NK-92 treated with Interleukin-12 subunit alpha and Interleukin-12 subunit beta, amount 100 ng/mL, for 24 hours (cell line): ENCODE data around the gene DAB2IP.
A peak's percentile ranks its signal among the peaks of the same experiment; 100 is the strongest.

Source experiments
- DNase-seq: peaks from one replicate; lab custom pipeline; 2025; lab: John Stamatoyannopoulos, UW

DAB2IP gene

DNA sequence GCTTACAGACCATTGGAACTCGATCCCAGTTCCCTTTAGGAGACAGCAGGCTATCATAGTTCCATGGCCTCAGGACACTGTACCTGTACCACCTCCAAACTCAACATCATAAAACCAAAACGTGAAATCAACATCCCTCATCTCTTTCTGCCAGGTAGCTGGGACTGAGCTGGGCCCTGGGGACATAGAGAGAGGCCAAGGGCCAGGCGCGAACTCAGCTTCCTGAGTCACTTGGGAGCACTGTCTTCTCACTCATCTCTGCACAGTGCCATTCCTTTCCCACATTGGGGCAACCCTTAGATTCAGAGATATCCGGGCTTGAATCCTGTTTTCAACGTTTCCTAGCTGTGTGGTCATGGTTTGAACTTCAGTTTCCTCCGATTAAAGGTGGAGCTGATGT, 12.2 kb downstream of the DAB2IP start:
- no peak for DNase-seq

DNA sequence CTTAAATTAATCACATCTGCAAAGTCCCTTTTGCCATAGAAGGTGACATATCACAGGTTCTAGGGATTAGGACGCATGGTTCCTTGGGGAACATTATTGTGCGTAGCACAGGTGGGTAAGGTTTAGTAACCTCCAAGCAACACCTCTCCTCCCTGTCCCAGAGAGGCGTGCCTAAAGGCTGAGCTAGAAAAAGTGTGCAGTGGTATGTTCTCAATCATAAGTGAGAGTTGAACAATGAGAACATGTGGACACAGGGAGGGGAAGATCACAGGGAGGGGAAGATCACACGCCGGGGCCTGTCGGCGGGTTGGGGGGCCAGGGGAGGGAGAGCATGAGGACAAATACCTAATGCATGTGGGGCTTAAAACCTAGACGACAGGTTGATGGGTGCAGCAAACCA, 14.9 kb downstream of the DAB2IP start:
- no peak for DNase-seq

DNA sequence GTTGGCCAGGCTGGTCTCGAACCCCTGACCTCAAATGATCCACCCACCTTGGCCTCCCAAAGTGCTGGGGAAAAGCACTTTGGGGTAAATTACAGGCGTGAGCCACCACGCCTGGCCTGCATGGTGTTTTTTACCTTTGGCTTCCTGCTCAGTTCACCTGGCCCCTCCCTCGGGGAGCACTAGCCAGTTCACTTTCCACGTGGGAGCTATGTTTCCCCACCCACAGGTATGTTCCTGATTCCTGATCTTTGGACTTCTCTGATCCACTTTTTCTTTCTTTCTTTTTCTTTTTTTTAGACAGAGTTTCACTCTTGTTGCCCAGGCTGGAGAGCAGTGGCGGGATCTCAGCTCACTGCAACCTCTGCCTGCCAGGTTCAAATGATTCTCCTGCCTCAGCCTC, 15.8 kb downstream of the DAB2IP start:
- DNase-seq: no peak

DNA sequence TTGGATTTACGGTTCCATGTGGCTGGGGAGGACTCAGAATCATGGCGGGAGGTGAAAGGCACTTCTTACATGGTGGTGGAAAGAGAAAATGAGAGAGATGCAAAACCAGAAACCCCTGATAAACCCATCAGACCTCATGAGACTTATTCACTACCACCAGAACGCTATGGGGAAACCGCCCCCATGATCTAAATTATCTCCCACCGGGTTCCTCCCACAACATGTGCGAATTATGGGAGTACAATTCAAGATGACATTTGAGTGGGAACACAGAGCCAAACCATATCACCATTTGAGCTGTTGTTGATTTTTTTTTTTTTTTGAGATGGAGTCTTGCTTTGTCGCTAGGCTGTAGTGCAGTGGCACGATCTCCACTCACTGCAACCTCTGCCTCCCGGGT, 16.5 kb downstream of the DAB2IP start:
- no peak for DNase-seq

DNA sequence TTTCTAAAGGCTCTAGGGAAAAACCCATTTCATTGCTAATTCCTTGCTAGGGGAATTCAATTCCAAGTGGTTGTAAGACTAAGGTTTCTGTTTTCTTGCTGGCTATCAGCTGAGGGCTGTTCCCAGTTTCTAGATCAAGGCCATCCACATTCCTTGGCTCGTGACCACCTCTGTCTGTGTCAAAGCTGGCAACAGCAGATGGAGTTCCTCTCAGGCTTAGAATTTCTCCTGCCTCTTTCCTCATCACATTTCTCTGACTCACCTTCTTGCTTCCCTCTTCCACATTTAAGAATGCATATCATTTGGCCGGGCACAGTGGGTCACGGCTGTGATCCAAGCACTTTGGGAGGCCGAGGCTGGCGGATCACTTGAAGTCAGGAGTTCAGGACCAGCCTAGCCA, 19.0 kb downstream of the DAB2IP start:
- no peak for DNase-seq

DNA sequence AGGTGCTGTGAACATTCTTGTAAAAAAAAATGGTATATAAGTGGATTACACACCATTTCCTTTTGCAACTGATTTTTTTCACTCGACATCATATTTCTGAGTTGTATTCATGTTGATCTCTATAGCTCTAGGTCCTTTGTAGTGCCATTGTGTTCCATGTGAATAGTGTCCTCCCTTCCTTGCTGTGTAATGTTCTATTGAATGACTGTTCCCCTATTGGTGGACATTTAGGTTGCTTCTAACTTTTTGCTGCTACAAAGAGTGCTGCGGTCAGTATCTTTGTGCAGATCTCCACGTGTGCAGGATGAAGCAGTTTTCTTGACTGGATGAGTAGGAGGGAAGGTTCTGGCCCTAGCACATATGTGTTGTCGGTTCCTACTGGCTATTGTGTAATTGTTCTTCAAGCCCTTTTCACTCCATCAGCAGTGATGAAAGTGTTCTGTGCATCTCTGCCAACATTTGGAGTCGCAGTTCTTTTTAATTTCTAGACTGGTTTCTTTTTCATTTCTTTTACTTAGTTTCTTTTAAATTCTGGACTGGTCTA, 20.2 kb downstream of the DAB2IP start:
- no peak for DNase-seq

DNA sequence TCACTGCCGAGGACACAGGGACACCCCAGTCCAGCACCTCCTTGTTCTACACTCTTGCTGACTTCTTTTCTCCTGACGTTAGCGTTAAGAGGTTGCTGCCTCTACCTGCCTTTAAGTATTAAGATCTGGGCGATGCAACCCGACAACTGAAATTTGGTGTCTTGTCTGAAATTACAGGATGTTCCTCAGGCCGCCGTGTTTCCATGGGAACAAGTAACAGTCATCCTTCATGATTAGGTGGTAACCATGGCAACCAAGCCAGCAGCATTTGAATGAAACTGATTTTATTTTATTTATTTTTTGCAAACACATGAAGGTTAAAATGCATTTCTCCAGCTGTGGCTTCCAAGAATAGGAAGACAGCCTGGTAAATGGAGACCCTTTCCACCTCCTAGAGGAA, 20.8 kb downstream of the DAB2IP start:
- DNase-seq: no peak

DNA sequence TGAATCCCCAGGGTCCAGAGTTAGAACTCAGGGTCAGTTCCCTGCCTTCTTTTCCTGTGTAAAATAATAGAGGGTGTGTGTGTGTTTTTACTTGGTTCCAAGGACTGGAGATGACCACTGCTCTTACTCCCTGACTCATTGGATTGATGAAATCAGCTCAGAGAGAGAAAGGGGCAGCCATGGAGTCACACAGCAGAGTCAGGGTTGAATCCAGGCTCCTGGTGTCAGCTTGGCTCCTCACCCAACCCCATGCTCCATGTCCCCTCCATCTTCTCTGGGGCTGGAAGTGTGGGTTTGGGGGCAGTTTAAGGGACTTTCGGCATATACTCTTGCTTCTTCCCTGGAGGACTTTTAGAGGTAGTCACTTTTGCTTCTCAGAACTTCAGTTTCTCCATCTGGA, 21.6 kb downstream of the DAB2IP start:
- DNase-seq: no peak

DNA sequence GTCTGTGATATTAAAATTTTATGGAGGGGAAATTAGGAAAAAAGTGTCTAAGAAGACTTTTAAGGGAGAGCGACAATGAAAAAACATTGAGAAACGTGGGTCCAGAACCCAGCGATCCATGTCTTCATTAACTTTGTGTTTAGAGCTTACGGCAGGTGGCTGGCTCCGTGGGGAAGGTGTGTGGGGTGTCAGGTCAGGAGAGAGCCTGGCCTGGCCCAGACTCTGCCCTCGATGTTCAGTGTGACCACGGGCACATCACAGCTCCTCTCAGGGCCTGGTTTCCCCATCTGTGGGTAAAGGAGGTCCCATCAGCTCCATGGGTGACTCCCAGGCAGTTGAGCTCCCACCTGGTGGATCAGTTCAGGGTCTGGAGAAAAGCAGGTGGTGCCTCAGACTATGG, 22.1 kb downstream of the DAB2IP start:
- DNase-seq: no peak

DNA sequence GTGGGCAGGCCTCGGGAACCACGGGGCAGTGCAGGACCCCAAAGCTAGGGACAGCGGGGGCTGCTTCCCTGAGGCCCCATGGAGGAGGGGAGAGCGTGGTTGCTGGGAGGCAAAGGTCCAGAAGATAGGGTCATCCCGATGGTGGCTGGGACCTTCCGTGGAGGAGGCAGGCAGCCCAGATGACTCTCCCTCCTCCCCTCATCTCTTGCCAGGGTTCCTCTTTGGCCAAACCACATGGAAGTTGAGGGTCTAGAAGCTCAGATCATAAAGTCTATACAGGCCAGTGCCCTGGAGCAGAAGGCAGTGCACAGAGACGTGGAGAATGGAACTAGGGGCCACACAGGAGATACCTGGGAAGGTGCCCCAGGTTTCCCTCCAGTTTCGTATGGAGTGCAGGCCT, 22.6 kb downstream of the DAB2IP start:
- DNase-seq: no peak

DNA sequence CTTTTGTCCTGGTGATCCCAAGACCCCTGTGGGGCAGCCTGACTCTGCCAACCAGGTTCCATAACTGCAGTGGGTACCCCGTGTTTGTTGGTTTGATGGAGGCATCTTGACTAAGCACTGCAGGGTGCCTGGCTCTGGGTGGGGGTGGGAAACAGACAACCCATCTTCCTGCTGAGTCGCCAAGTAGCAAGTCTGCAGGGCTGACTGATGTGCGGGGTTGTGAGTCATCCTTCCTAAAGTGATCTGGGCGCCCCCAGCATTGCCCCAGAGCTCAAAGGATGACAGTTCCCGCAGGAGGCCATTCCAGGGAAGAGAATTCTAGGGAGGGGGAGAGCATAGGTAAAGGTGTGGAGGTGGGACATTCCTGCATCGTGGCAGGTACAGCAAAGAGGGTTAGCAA, 23.5 kb downstream of the DAB2IP start:
- peak; percentile 25 for DNase-seq

DNA sequence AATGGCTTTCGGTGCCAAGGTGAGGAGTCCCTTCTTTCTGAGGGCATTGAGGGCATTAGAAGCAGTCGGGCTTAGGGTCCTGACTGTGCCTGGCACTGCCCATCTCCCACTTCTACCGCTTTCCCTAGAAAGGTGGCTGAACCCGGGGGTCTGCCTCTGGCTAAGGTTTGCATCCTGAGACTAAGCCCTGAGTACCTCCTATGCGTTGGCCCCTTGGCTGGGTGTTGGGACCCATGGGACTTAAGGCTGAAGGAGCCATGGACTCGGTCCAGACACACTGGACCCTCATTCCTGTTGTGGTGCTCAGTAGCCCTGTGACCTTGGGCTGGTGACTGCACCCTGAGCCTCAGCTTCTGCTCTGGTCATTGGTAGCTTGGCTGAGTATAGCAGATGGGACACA, 23.9 kb downstream of the DAB2IP start:
- DNase-seq: no peak

DNA sequence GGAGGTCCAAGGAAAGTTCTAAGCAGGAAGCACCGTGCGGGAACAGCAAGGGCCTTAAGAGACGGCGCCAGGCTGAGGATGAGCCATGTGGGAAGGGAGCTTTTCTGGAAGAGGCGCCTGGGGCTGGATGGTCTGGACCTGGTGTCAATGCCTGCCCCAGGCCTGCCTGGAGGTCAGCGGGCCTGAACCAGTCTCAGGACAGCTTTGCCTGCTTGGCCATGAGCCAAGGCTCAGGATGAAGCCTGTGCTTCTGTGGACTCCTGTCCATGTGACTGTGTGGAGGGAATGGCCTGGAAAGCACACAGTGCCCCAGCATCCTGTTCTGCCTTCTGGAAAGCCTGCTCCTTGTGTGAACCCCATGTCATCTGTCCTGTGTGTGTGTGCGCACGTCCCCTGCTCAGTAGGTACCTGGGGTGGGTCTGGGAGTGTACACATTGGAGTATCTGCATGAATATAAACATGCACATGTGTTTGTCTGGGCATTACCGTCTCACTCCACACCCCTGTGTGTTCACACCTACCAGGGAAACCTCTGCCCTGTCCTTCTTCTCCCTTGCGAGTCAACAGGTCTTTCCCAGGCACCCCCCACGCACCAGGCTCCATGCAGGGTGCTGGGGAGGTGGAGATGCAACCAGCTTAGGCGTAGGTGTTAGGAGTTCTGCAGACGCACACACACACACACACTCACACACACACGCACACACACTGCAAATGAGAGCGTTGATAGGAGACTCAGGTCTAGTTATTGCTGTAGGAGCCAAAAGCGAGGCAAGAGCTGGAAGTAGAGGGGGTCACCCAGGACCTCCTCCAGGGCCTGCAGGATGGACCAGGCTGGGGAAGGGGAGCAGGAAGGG, 24.8 kb downstream of the DAB2IP start:
- DNase-seq: no peak

DNA sequence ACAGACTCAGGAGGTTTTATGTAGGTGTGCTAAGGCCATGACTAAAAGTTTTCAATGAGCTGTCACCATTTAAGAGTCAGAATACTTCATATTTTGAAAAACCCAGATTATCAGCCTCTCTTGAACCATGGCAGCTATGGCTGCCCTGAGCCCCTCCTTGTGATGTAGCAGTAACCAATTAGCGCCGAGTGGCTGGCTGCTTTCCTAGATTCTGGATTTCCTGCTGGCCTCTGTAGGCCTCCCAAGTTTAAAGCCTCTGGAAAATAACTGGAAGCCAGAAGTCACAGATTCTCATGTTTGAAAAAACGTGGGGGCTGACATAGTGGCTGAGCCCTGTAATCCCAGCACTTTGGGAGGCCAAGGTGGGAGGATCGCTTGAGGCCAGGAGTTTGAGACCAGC, 25.5 kb downstream of the DAB2IP start:
- DNase-seq: no peak

DNA sequence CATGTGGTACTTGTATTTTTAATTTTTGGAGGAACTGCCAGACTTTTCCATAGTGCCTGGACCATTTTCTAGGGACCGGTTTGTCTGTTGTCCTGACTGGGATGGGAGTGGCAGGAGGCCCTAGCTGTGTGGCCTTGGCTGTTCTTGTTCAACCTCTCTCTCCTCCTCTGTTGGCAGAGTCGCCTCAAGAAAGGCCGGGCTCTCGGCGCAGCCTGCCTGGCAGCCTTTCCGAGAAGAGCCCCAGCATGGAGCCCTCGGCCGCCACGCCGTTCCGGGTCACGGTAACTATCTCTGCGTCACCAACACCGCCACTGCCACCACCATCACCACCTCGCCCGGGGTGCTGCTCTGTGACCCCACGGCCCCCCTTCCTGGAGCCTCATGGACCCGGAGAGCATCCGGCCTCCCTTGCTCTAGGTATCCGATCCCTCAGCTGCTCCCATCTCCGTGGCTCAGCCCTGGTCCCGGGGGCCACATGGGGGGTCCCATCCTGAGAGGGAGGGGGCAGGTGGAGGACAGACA, 27.1 kb downstream of the DAB2IP start:
- no peak for DNase-seq

DNA sequence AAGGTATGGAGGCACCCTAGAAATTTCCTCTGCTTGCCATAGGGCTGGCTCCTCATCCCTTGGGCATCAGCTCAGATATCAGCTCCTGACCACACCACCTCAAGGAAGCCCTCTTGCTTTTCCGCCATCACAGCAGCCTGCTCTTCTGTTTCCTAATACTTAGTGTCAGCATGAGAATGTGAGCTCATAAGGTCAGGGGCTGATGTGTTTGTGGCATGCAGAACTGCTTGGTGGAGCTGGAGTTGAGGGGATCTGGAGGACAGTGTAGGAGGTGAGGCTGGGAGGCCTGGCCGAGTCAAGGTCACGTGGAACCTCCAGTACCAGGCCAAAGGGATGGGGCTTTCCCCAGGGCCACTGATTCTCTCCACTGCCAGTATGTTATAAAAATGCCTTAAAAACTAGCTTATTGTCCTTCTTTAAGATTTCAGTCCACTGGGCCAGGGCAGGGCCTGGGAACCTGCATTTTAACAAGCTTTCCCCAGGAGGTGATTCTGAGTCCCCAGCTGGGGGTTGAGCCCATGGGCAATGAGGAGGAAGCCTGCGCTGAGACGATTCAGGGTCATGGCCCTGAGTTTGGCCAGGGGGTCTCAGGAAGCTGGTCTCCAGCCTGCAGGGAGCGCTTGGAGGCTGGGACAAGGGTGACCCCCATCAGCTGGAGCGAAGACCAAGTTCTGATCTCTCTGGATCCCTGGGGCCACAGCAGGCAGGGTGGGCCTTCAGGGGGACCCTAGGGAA, 28.6 kb downstream of the DAB2IP start:
- DNase-seq: no peak

DNA sequence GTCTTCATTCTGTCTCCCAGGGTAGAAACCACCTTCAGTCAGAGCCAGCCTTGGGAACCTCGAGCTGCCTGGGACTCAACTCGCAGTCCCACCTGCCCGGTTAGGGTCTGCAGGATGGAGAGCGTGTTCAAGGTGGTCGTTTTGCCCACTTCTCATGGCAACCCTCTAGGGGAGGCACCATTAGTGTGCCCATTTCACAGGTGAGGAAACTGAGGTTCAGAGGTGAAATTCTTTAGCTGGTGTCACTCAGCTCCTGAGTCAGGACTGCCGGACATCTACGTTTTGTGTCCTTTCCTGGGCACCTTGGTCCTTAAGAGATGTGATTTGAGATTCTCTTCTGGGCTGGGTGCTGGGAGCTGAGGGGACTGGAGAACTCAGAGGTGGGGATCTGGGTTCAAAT, 30.0 kb downstream of the DAB2IP start:
- no peak for DNase-seq

DNA sequence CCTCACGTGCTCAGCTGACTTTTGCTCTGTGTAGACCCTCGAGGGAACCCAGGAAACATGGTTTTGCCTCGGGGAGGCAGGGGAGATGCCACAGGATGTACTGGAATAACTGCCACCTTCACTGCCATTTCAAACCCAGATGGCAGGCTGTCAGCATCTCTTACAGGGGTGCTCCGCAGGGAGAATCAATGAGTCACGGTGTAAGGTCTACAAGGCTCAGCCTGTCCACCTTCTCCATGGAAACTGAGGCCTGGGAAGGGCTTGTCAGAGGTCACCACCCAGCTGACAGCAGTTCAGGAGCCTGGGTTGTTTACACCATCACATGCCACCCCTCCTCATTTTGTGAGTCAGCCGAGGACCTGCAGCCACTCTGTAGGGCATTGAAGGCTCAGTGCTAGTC, 30.8 kb downstream of the DAB2IP start:
- DNase-seq: no peak

DNA sequence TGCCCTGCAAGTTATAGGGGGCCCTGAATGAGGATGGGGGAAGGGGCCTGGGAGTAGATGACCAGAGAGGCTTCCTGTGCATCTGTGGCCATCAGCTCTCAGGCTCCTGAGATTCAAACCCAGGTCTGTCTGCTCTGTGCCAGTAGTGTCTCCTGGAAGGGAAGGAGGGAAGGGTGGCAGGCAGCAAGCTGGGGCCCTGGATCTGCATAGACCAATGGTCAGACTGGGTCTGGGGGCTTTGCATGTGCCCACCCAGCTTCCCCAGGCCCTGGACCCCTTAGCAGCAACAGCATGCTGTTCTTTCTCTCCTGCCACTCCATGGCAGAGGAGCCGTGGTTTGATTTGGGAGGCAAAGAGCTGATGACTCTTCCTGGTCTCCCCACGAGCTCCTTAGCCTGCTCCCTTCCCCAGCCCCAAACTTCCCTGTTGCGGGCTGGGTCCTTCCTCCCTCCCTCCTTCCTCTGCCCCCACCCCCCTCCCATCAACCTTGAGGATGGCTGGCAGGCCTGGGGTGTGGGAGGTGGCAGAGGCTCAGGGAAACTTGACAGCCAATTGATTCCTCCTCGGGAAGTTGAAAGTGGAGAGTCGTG, 31.6 kb downstream of the DAB2IP start:
- DNase-seq: no peak

DNA sequence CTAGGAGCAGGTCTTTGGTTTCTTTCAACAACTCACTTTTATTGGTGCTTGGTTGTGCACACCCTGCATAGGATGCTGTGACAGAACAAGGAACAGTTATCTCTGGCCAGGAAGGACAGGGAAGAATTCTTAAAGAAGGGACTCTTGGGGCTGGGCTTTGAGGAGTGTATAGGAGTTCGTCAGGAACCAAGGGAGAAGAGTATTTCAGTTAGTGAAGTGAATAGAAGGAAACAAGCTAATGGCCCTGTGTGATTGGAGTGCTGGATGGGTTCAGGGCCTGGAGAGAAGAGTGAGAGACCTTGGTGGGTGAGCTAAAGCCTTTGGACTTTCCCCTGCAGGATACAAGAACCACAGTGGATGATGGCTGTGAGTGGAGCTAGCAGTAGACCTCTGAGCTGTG, 32.2 kb downstream of the DAB2IP start:
- no peak for DNase-seq

DNA sequence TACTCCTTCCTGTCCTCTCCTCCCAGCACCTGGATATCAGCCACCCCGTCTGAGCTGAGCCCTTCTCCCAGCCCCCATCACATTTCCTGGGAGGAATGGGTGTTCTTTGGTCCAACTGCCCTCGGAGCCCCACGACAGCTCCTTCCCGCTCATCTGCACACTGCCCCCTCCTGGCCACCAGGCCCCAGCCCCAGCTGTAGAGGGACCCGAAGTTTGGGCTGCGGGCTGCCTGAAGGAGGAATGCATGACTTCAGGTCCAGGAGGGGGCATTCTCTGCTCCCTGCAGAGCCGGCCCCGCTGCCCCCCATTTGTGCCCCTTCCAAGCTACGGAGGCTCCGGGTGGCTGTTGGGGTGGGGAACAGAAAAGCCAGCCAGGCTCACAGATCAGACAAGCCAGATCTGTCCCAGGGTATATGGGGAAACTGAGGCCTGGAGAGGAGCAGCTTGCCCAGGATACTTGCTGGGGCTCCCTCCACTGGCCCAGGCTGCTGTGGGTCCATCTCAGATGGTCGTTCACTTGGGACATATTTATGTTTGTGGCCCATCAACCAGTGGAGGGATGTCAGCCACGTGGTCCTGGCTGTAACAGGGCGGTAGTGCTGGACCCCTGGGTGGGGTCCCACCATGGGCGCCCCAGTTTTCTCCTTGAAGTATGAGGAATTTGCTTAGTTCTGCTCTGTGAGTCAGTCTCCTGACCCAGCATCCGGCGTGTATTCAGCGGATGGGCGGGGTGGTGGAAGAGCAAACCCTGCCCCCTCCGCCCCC, 33.1 kb downstream of the DAB2IP start:
- DNase-seq: no peak
